Coronary artery (tissue), 2 donors: ENCODE data around the gene FCRL1.

Experiments used
- DNase-seq: peaks from one replicate; pipeline ENCODE4 v3.0.0-alpha.2; 2017; ENCODE audit warnings: low spot score
- H3K27ac ChIP-seq, 2 donors: fragments of 200-600 bp; sonication (generic); one replicate each; pipeline ENCODE4 v1.5.1; 2016 to 2019
- H3K4me3 ChIP-seq: fragments of 200-600 bp; sonication (generic); 2 replicates; pipeline ENCODE4 v1.5.1; 2016; ENCODE audit warnings: mild to moderate bottlenecking, moderate library complexity
- CTCF ChIP-seq: fragments of 200-600 bp; sonication (generic); IDR thresholded peaks from one replicate; pipeline ENCODE4 v1.5.1; 2019; ENCODE audit warnings: antibody characterized with exemption

The FCRL1 gene

GRCh38 chr1:157776971-157777391 lies 42.9 kb downstream of the FCRL1 start, which contains the start of gene FCRL2:
FCRL2 (minus strand) TSS chr1:157777132; CDS start chr1:157777073, 59 bp downstream.
- H3K27ac ChIP-seq, result no peak within 1 kb of the TSS

GRCh38 chr1:157775101-157775870 lies 44.6 kb downstream of the FCRL1 start:
- Histone ChIP-seq H3K4me3 (no peak overlapping the region), H3K27ac (no peak overlapping the region)
- no peak for DNase-seq
- no peak for TF ChIP-seq CTCF

More at GRCh38 chr1:157776971-157777391, 42.9 kb downstream of the FCRL1 start, which contains the start of gene FCRL2:
- no peak for DNase-seq
- no peak within 1 kb of the TSS for H3K4me3 ChIP-seq
- TF ChIP-seq CTCF, result no peak

- no peak for DNase-seq
- Histone ChIP-seq H3K27ac (no peak overlapping the region), H3K4me3 (no peak overlapping the region)
- no peak for TF ChIP-seq CTCF
Measured at GRCh38 chr1:157774412-157774811, 45.5 kb downstream of the FCRL1 start.

- DNase-seq, result no peak
- Histone ChIP-seq H3K4me3 (no peak overlapping the region), H3K27ac (no peak overlapping the region)
- TF ChIP-seq CTCF, result no peak
Measured at GRCh38 chr1:157773493-157774350, 46.2 kb downstream of the FCRL1 start.

- no peak for DNase-seq
- Histone ChIP-seq H3K27ac (no peak overlapping the region), H3K4me3 (no peak overlapping the region)
- TF ChIP-seq CTCF, result no peak
Measured at GRCh38 chr1:157771661-157772425, 48.1 kb downstream of the FCRL1 start.

GRCh38 chr1:157770442-157771043 lies 49.4 kb downstream of the FCRL1 start:
- no peak for TF ChIP-seq CTCF
- no peak overlapping the region for H3K4me3 ChIP-seq
- DNase-seq, result no peak
- H3K27ac ChIP-seq, result no peak overlapping the region
